HEK293T (cell line): ENCODE results near the gene KIRREL1.

Experiments
- FOXA1 ChIP-seq: fragments of 450-650 bp; IDR thresholded peaks from 2 replicates; pipeline ENCODE4 v1.6.1; 2016; ENCODE audit warnings: mild to moderate bottlenecking
- FOXM1 ChIP-seq: fragments of 450-650 bp; IDR thresholded peaks from 2 replicates; pipeline ENCODE4 v1.6.1; 2017; ENCODE audit warnings: mild to moderate bottlenecking, borderline replicate concordance
- LEF1 ChIP-seq: fragments of 450-650 bp; IDR thresholded peaks from 2 replicates; pipeline ENCODE4 v1.6.1; 2017; ENCODE audit warnings: mild to moderate bottlenecking, borderline replicate concordance
- TARDBP ChIP-seq: fragments of 450-650 bp; IDR thresholded peaks from 2 replicates; pipeline ENCODE4 v1.6.1; 2016

- TF ChIP-seq FOXM1: no peak
- TF ChIP-seq LEF1: no peak
- TF ChIP-seq TARDBP: no peak
- TF ChIP-seq FOXA1: no peak
Observed at GRCh38 chr1:158094571-158094970, 101.1 kb downstream of the KIRREL1 start.
